Smooth muscle cell of bladder (primary cell): ENCODE measurements around the gene PRPF40B. TPM values are rescaled to one million over a fixed set of nuclear protein-coding genes. Genes with fewer than 3 reads are reported as not detected.

Experiments used
- total RNA-seq: library from RNA; depleted of rRNA; stranded (reverse); fragments of >200 nt; gene quantifications from 2 replicates; pipeline ENCODE4 v1.2.3, GENCODE V29; 2014

PRPF40B gene
- 8.2 and 12.8 TPM in 2 replicates for total RNA-seq

GRCh38 chr12:49623142-49623904 is at the start of gene PRPF40B:
PRPF40B (plus strand) TSS chr12:49623561; CDS start chr12:49623591, 30 bp downstream.

DNA sequence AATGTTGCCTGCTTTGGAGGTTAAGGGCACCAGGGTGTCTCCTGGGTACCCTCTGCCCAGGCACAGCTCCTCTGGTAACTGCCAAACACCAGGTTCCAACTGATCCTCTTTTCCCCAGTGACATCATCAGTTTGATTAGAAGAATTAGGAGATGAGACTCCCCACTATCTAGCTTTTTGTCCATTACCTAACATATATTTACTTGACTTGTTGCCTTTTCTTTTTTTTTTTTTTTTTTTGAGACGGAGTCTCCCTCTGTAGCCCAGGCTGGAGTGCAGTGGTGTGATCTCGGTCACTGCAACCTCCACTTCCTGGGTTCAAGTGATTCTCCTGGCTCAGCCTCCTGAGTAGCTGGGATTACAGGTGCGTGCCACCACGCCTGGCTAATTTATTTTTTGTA is 17.8 kb upstream of the PRPF40B start, which contains the start of gene FAM186B:
Gene FAM186B (minus strand): TSS at position 101 of the 400 bp plus-strand sequence. CDS start 162 bp downstream, outside the sequence.

Other genes with a start within 250 kb of the PRPF40B start
- gene KCNH3, start 84.5 kb upstream of the PRPF40B start, total RNA-seq, result under 0.01 and 0.09 TPM in 2 replicates
- gene MCRS1, start 55.4 kb upstream of the PRPF40B start, total RNA-seq, result 47.2 and 54.0 TPM in 2 replicates
- 0.28 and 0.37 TPM in 2 replicates for gene FAM186B, start 17.9 kb upstream of the PRPF40B start, total RNA-seq
- 13.9 TPM in 2 replicates for gene FMNL3, start 83.8 kb downstream of the PRPF40B start, total RNA-seq
- gene TMBIM6, start 118.0 kb downstream of the PRPF40B start, total RNA-seq, result 372 and 422 TPM in 2 replicates
- 14.6 and 16.1 TPM in 2 replicates for gene NCKAP5L, start 204.9 kb downstream of the PRPF40B start, total RNA-seq
- 3.8 and 3.9 TPM in 2 replicates for gene BCDIN3D, start 219.5 kb downstream of the PRPF40B start, total RNA-seq